Natural killer cell (primary cell): ENCODE results near the gene ATP5ME. TPM values are rescaled to one million over a fixed set of nuclear protein-coding genes. Genes with fewer than 3 reads are reported as not detected.

Source experiments
- ATAC-seq, 3 donors: fragments of 150-1000 bp in 2 of 3; fragments of 200-7000 bp in 1 of 3; cut with Tn5 transposase; 1 replicate in 1 of 3; 2 replicates in 2 of 3; pipeline ENCODE4 v1.10.0; 2021; ENCODE audit warnings: mild to moderate bottlenecking in 2 of 3, moderate library complexity in 2 of 3
- DNase-seq, 2 donors: peaks; one replicate each; pipeline versions ENCODE4 v3.0.0 to v3.0.0-alpha.2; 2013 to 2021; ENCODE audit warnings: mixed read lengths in 1 of 2
- H3K27ac ChIP-seq: one replicate; pipeline ENCODE4 v1.5.1; 2013; ENCODE audit warnings: mild to moderate bottlenecking, low read length
- H3K27me3 ChIP-seq: one replicate; pipeline ENCODE4 v1.6.1; 2013; ENCODE audit warnings: low read length; ENCODE audit not compliant: control insufficient read depth, insufficient read depth
- H3K36me3 ChIP-seq: one replicate; pipeline ENCODE4 v1.6.1; 2013; ENCODE audit warnings: low read length; ENCODE audit not compliant: control insufficient read depth, insufficient read depth
- H3K4me1 ChIP-seq: one replicate; pipeline ENCODE4 v1.6.1; 2013; ENCODE audit warnings: low read length; ENCODE audit not compliant: control insufficient read depth, insufficient read depth
- H3K4me3 ChIP-seq: one replicate; pipeline ENCODE4 v1.5.1; 2013; ENCODE audit warnings: low read length
- H3K9me3 ChIP-seq: one replicate; pipeline ENCODE4 v1.6.1; 2013; ENCODE audit warnings: low read length; ENCODE audit not compliant: control insufficient read depth, insufficient read depth
- H3K27ac Mint-ChIP-seq, 2 donors: one replicate each; pipeline ENCODE4 v1.8.0; 2022; ENCODE audit warnings: mild to moderate bottlenecking in 2 of 2, mixed read lengths in 2 of 2, moderate library complexity in 1 of 2
- H3K27me3 Mint-ChIP-seq, 2 donors: one replicate each; pipeline ENCODE4 v1.8.0; 2022; ENCODE audit warnings: low read depth in 2 of 2, mixed read lengths in 2 of 2
- H3K36me3 Mint-ChIP-seq: one replicate; pipeline ENCODE4 v1.8.0; 2022; ENCODE audit warnings: mixed read lengths
- H3K4me1 Mint-ChIP-seq, 2 donors: one replicate each; pipeline ENCODE4 v1.8.0; 2022; ENCODE audit warnings: mixed read lengths in 2 of 2
- H3K4me3 Mint-ChIP-seq: one replicate; pipeline ENCODE4 v1.8.0; 2022; ENCODE audit warnings: mild to moderate bottlenecking, moderate library complexity, mixed read lengths
- H3K9me3 Mint-ChIP-seq, 2 donors: one replicate each; pipeline ENCODE4 v1.8.0; 2022; ENCODE audit warnings: mixed read lengths in 2 of 2
- WGBS: methylation state at CpG from one replicate; pipeline ENCODE4 v1.1.7; 2013; ENCODE audit warnings: missing lambda C conversion rate; ENCODE audit not compliant: insufficient coverage; 5-methylcytosine and 5-hydroxymethylcytosine counted together
- intact Hi-C: fragments of 100-400 bp; cut with micrococcal nuclease; formaldehyde crosslinking; loops from one replicate; pipeline ENCODE4 v1.14.2; 2022
- total RNA-seq, 4 donors: library from RNA; stranded (reverse); fragments of 120-200 nt in 1 of 4; gene quantifications; one replicate each; pipeline versions ENCODE4 v1.2.3 to v1.2.4, GENCODE V29; 2013 to 2022
- TF ChIP-seq, protein P1 (sequence below): fragments of 200-600 bp; IDR thresholded peaks from one replicate; pipeline ENCODE4 v1.8.0; 2022; ENCODE audit warnings: antibody characterized with exemption

The ATP5ME gene
- total RNA-seq, 3 donors from 2014 or later (not counting 1 experiment from before 2014, with no cell fraction given), result 114 to 140 (median 136) TPM

DNA sequence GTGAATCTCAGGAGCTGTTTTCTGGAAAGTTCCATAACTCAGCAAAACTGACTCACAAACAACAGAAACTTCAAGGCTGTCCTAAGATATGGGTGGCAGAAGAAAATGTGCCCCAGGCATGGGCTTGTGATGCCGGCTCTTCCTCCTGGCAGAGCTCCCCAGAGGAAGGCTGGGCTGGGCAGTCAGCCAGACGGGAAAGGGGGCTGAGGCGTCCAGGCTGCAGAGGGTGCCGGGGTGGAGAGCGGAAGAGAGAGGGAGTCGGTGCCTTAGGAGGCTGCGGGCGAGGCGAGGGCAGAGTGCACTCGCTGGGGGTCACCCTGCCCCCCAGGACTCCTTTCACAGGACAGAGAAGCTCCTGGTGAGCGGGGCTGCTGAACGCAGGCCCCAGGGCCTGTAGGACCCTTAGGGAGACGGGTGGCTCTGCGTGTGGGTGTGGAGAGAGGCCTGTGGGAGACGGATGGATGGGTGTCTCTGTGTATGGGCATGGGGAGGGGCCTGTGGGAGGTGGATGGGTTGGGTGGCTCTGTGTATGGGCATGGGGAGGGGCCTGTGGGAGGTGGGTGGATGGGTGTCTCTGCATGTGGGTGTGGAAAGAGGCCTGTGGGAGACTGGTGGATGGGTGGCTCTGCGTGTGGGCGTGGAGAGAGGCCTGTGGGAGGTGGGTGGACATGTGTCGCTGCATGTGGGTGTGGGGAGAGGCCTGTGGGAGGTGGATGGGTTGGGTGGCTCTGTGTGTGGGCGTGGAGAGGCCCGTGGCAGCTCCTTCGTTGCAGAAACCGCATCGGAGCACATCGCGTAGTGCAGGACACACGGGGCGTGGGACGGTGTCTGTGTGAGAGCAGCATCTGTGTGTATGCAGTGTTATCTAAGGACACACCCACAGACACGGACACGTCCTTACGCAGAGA is 47.4 kb upstream of the ATP5ME start:
- no peaks in the 10 kb centered on the region for H3K9me3 ChIP-seq
- no peaks in the 10 kb centered on the region for H3K9me3 Mint-ChIP-seq
- H3K36me3 Mint-ChIP-seq, result no peaks in the 10 kb centered on the region
- no peaks in the 10 kb centered on the region for H3K27me3 Mint-ChIP-seq
- DNase-seq, result no peak
- peak overlapping the region in 1 of 2 donors; percentile 72 for H3K27ac Mint-ChIP-seq
- no peak overlapping the region for H3K27ac ChIP-seq
- H3K4me3 ChIP-seq, result no peak overlapping the region
- H3K4me1 ChIP-seq, result peaks cover 7% of the 10 kb centered on the region
- intact Hi-C loops, result no loop called here
- TF ChIP-seq, protein P1, sequence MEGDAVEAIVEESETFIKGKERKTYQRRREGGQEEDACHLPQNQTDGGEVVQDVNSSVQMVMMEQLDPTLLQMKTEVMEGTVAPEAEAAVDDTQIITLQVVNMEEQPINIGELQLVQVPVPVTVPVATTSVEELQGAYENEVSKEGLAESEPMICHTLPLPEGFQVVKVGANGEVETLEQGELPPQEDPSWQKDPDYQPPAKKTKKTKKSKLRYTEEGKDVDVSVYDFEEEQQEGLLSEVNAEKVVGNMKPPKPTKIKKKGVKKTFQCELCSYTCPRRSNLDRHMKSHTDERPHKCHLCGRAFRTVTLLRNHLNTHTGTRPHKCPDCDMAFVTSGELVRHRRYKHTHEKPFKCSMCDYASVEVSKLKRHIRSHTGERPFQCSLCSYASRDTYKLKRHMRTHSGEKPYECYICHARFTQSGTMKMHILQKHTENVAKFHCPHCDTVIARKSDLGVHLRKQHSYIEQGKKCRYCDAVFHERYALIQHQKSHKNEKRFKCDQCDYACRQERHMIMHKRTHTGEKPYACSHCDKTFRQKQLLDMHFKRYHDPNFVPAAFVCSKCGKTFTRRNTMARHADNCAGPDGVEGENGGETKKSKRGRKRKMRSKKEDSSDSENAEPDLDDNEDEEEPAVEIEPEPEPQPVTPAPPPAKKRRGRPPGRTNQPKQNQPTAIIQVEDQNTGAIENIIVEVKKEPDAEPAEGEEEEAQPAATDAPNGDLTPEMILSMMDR, result no peak
- peaks cover 32 to 68% of the 10 kb centered on the region in 2 donors for H3K4me1 Mint-ChIP-seq
- no peaks in the 10 kb centered on the region for H3K27me3 ChIP-seq
- H3K4me3 Mint-ChIP-seq, result peak overlapping the region; percentile 21
- ATAC-seq, result peak in 2 of 3 donors; percentile 38 to 48
- 88% methylated on average over 31 of the region's 31 CpGs for WGBS
- H3K36me3 ChIP-seq, result no peaks in the 10 kb centered on the region

DNA sequence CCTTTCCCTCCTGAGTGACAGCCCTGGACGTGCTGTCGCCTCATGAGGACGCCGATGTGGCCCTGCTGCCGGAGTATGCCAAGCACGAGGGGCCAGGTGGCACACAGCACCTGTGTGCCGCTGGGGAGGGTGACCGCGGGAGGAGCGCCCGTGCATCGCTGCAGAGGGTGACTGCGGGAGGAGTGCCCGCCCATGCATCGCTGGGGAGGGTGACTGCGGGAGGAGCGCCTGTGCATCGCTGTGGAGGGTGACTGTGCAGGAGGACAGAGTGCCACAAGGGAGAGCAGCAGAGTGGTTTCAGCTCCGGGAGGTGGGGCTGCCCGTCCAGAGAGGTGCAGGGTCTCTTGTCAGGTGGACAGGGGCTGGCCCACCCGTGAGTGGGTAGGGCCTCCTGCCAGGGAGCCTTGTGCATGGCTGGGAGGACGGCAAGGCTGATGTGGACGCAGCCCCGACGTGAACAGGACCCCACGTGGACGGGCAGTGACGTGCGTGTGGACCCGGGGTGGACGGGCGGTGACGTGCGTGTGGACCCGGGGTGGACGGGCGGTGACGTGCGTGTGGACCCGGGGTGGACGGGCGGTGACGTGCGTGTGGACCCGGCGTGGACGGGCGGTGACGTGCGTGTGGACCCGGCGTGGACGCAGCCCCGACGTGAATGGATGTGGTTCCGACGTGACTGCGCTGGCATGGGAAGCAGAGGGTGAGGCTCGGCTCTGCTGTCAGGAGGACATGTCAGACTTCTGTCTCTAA is 46.2 kb upstream of the ATP5ME start:
- DNase-seq (no peak), ATAC-seq (no peak)
- WGBS, result 97% methylated on average over 59 of the region's 59 CpGs
- Histone ChIP-seq H3K27me3 (no peaks in the 10 kb centered on the region), H3K4me3 (no peak overlapping the region), H3K27ac (no peak overlapping the region), H3K9me3 (no peaks in the 10 kb centered on the region), H3K36me3 (no peaks in the 10 kb centered on the region), H3K4me1 (peaks cover 7% of the 10 kb centered on the region)
- no peaks in the 10 kb centered on the region for H3K9me3 Mint-ChIP-seq
- TF ChIP-seq, protein P1, result no peak
- H3K4me3 Mint-ChIP-seq, result no peak overlapping the region
- no peaks in the 10 kb centered on the region for H3K36me3 Mint-ChIP-seq
- intact Hi-C loops, result no loop called here
- H3K27me3 Mint-ChIP-seq, result no peaks in the 10 kb centered on the region
- peak overlapping the region in 1 of 2 donors; percentile 75 for H3K27ac Mint-ChIP-seq
- peaks cover 28 to 65% of the 10 kb centered on the region in 2 donors for H3K4me1 Mint-ChIP-seq

DNA sequence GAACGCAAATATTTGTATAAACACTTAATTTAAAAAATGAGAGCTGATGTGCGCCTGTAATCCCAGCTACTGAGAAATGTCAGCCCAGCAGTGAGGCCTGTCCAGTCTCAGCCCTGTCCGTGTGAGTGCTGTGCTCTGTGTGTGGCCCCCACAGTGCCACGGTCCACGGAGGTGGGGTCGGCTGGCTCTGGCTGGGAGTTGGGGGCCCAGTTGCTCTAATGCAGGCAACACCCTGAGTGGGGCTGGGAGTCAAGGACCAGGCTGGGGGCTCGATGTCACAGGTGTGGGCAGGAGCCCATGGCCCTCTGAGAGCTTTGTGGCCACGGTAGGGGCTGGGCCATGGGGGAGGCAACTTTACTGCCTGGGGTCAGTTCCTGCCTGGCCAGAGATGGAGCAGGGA is 44.4 kb upstream of the ATP5ME start:
- Mint-ChIP-seq H3K27me3 (no peaks in the 10 kb centered on the region), H3K9me3 (no peaks in the 10 kb centered on the region), H3K4me3 (no peak overlapping the region), H3K36me3 (no peaks in the 10 kb centered on the region), H3K4me1 (peaks cover 32 to 68% of the 10 kb centered on the region in 2 donors), H3K27ac (peak overlapping the region; percentile 41 to 71)
- H3K27me3 ChIP-seq, result no peaks in the 10 kb centered on the region
- peaks cover 12% of the 10 kb centered on the region for H3K4me1 ChIP-seq
- no peak overlapping the region for H3K4me3 ChIP-seq
- DNase-seq (no peak), ATAC-seq (peak in 1 of 3 donors; percentile 29)
- 92% methylated on average over 8 of the region's 8 CpGs for WGBS
- TF ChIP-seq, protein P1, result no peak
- H3K27ac ChIP-seq, result no peak overlapping the region
- intact Hi-C loops, result no loop called here
- H3K36me3 ChIP-seq, result no peaks in the 10 kb centered on the region
- no peaks in the 10 kb centered on the region for H3K9me3 ChIP-seq
